WTC11 (cell line): Measurements from ENCODE around the gene B3GALNT2. TPM values are rescaled to one million over a fixed set of nuclear protein-coding genes. Genes with fewer than 3 reads are reported as not detected.

Experiments
- ATAC-seq: fragments of 200-7000 bp; cut with Tn5 transposase; 2 replicates; pipeline ENCODE4 v1.10.0; 2021; ENCODE audit warnings: mild to moderate bottlenecking, moderate library complexity
- CTCF ChIA-PET: fragments of 300-600 bp; sonication (Branson Sonifier 250); formaldehyde crosslinking; loops from one replicate; lab custom pipeline; 2021; ENCODE audit warnings: antibody characterized with exemption; lab: Charles Lee
- POLR2A ChIA-PET: fragments of 350-600 bp; sonication (Branson Sonifier 250); formaldehyde crosslinking; loops from one replicate; lab custom pipeline; 2021; ENCODE audit warnings: antibody characterized with exemption; lab: Charles Lee
- DNase-seq: peaks from one replicate; pipeline ENCODE4 v3.0.0; 2021; ENCODE audit warnings: low spot score
- H3K27ac Mint-ChIP-seq: 2 replicates; pipeline ENCODE4 v1.8.0; 2021; ENCODE audit warnings: mixed read lengths
- H3K27me3 Mint-ChIP-seq: 2 replicates; pipeline ENCODE4 v1.8.0; 2021; ENCODE audit warnings: low read depth, mild to moderate bottlenecking, moderate library complexity, mixed read lengths
- H3K36me3 Mint-ChIP-seq: 2 replicates; pipeline ENCODE4 v1.8.0; 2021; ENCODE audit warnings: mixed read lengths
- H3K4me1 Mint-ChIP-seq: 2 replicates; pipeline ENCODE4 v1.8.0; 2022; ENCODE audit warnings: mixed read lengths
- H3K4me3 Mint-ChIP-seq: 2 replicates; pipeline ENCODE4 v1.8.0; 2021; ENCODE audit warnings: mild to moderate bottlenecking, moderate library complexity, mixed read lengths
- H3K9me3 Mint-ChIP-seq: 2 replicates; pipeline ENCODE4 v1.8.0; 2021; ENCODE audit warnings: mixed read lengths
- EMX1 ChIP-seq: fragments of 250-450 bp; sonication (Bioruptor Pico); IDR thresholded peaks from 2 replicates; pipeline ENCODE4 v1.8.0; 2021; ENCODE audit warnings: mild to moderate bottlenecking
- ETV6 ChIP-seq: sonication (generic); formaldehyde crosslinking; IDR thresholded peaks from 2 replicates; pipeline ENCODE4 v1.8.1; 2022; ENCODE audit warnings: mild to moderate bottlenecking, missing genetic modification reagents
- FOXK1 ChIP-seq: sonication (generic); formaldehyde crosslinking; IDR thresholded peaks from 2 replicates; pipeline ENCODE4 v1.8.0; 2022; ENCODE audit warnings: mild to moderate bottlenecking, moderate library complexity, missing genetic modification reagents
- FOXP1 ChIP-seq: sonication (generic); formaldehyde crosslinking; IDR thresholded peaks from 2 replicates; pipeline ENCODE4 v1.8.0; 2022; ENCODE audit warnings: missing genetic modification reagents, mild to moderate bottlenecking, moderate library complexity, borderline replicate concordance
- MXD4 ChIP-seq: fragments of 250-450 bp; sonication (Bioruptor Pico); IDR thresholded peaks from 2 replicates; pipeline ENCODE4 v1.8.0; 2021; ENCODE audit warnings: mild to moderate bottlenecking, moderate library complexity, borderline replicate concordance
- MYBL2 ChIP-seq: sonication (generic); formaldehyde crosslinking; IDR thresholded peaks from 2 replicates; pipeline ENCODE4 v1.8.1; 2023; ENCODE audit warnings: mild to moderate bottlenecking, moderate library complexity, missing genetic modification reagents
- PRRX2 ChIP-seq: fragments of 250-450 bp; sonication (Bioruptor Pico); IDR thresholded peaks from 2 replicates; pipeline ENCODE4 v1.8.0; 2021; ENCODE audit warnings: mild to moderate bottlenecking
- SMAD3 ChIP-seq: sonication (generic); formaldehyde crosslinking; IDR thresholded peaks from 2 replicates; pipeline ENCODE4 v1.8.0; 2022; ENCODE audit warnings: missing genetic modification reagents, mild to moderate bottlenecking, borderline replicate concordance
- SMAD4 ChIP-seq: sonication (generic); formaldehyde crosslinking; IDR thresholded peaks from 2 replicates; pipeline ENCODE4 v1.8.0; 2022; ENCODE audit warnings: mild to moderate bottlenecking, missing genetic modification reagents
- ZBTB21 ChIP-seq: sonication (generic); formaldehyde crosslinking; IDR thresholded peaks from 2 replicates; pipeline ENCODE4 v1.8.1; 2023; ENCODE audit warnings: mild to moderate bottlenecking, missing genetic modification reagents, borderline replicate concordance
- ZNF396 ChIP-seq: fragments of 250-450 bp; sonication (Bioruptor Pico); IDR thresholded peaks from 2 replicates; pipeline ENCODE4 v1.8.0; 2021; ENCODE audit warnings: mild to moderate bottlenecking, moderate library complexity, borderline replicate concordance
- total RNA-seq: library from RNA; stranded (reverse); gene quantifications from 3 replicates; pipeline ENCODE4 v1.2.3, GENCODE V29; 2021
- TF ChIP-seq, protein P1 (sequence below): sonication (generic); formaldehyde crosslinking; conservative IDR thresholded peaks from 2 replicates; pipeline ENCODE4 v1.8.1; 2023; ENCODE audit warnings: mild to moderate bottlenecking, low read depth, missing genetic modification reagents, moderate library complexity
- TF ChIP-seq, protein P2 (sequence below): fragments of 250-450 bp; sonication (Bioruptor Pico); IDR thresholded peaks from 2 replicates; pipeline ENCODE4 v1.8.0; 2021; ENCODE audit warnings: mild to moderate bottlenecking
- TF ChIP-seq, protein P3 (sequence below): fragments of 250-450 bp; sonication (Bioruptor Pico); IDR thresholded peaks from 2 replicates; pipeline ENCODE4 v1.9.0; 2021; ENCODE audit warnings: moderate library complexity, mild to moderate bottlenecking, inconsistent platforms, borderline replicate concordance
- TF ChIP-seq, protein P4 (sequence below): sonication (generic); formaldehyde crosslinking; IDR thresholded peaks from 2 replicates; pipeline ENCODE4 v1.8.0; 2022; ENCODE audit warnings: missing genetic modification reagents
- TF ChIP-seq, protein P5 (sequence below): sonication (generic); formaldehyde crosslinking; IDR thresholded peaks from 2 replicates; pipeline ENCODE4 v1.8.0; 2023; ENCODE audit warnings: missing genetic modification reagents
- TF ChIP-seq, protein P6 (sequence below): fragments of 250-450 bp; sonication (Bioruptor Pico); IDR thresholded peaks from 2 replicates; pipeline ENCODE4 v2.1.2; 2022; ENCODE audit warnings: mild to moderate bottlenecking, moderate library complexity

The B3GALNT2 gene
- total RNA-seq, 1 experiment from 2014 or later: 41.7 TPM

DNA sequence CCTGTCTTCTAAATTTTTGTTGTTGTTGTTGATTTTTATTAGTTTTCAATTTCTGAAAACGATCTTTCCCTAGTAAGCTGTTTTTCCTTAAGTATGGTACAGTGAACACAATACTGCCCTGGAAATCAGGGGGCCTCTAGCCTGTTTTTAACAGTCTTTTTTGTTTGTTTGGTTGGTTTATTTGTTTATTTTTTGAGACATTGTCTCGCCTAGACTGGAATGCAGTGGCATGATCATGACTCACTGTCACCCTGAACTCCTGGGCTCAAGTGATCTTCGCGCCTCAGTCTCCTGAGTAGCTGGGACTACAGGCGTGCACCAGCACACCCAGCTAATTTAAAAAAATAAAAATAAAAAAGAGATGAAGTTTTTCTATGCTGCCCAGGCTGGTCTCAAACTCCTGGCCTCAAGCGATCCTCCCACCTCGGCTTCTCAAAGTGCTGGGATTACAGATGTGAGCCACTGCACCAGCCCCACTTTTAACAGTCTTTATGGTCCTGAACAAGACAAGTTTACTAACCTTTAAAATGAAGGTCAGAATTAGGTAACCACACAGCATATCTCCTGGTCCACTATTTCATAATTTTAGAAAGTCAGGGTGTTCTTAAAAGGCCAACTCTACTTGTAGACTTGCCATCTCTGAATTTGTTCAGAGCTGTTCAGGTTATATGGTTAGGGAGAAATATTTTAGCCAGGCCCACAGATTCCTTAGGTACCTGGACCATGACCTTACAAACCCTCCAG lies 101.6 kb downstream of the B3GALNT2 start:
- Mint-ChIP-seq H3K27ac (no peak overlapping the region), H3K9me3 (no peaks in the 10 kb centered on the region), H3K27me3 (no peaks in the 10 kb centered on the region), H3K4me3 (no peak overlapping the region), H3K36me3 (peaks cover 10% of the 10 kb centered on the region), H3K4me1 (peaks cover 9% of the 10 kb centered on the region)
- CTCF ChIA-PET: no interaction called here
- ATAC-seq: no peak
- TF ChIP-seq PRRX2 (CRISPR knock-in tag) (no peak), ZNF396 (no peak), EMX1 (no peak), ZBTB21 (CRISPR knock-in tag) (no peak), SMAD3 (CRISPR knock-in tag) (no peak), MYBL2 (CRISPR knock-in tag) (no peak), MXD4 (CRISPR knock-in tag) (no peak), ETV6 (no peak), FOXK1 (no peak), SMAD4 (CRISPR knock-in tag) (no peak), FOXP1 (CRISPR knock-in tag) (no peak)
- TF ChIP-seq, protein P1, sequence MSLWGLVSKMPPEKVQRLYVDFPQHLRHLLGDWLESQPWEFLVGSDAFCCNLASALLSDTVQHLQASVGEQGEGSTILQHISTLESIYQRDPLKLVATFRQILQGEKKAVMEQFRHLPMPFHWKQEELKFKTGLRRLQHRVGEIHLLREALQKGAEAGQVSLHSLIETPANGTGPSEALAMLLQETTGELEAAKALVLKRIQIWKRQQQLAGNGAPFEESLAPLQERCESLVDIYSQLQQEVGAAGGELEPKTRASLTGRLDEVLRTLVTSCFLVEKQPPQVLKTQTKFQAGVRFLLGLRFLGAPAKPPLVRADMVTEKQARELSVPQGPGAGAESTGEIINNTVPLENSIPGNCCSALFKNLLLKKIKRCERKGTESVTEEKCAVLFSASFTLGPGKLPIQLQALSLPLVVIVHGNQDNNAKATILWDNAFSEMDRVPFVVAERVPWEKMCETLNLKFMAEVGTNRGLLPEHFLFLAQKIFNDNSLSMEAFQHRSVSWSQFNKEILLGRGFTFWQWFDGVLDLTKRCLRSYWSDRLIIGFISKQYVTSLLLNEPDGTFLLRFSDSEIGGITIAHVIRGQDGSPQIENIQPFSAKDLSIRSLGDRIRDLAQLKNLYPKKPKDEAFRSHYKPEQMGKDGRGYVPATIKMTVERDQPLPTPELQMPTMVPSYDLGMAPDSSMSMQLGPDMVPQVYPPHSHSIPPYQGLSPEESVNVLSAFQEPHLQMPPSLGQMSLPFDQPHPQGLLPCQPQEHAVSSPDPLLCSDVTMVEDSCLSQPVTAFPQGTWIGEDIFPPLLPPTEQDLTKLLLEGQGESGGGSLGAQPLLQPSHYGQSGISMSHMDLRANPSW (CRISPR knock-in tag): no peak
- TF ChIP-seq, protein P2, sequence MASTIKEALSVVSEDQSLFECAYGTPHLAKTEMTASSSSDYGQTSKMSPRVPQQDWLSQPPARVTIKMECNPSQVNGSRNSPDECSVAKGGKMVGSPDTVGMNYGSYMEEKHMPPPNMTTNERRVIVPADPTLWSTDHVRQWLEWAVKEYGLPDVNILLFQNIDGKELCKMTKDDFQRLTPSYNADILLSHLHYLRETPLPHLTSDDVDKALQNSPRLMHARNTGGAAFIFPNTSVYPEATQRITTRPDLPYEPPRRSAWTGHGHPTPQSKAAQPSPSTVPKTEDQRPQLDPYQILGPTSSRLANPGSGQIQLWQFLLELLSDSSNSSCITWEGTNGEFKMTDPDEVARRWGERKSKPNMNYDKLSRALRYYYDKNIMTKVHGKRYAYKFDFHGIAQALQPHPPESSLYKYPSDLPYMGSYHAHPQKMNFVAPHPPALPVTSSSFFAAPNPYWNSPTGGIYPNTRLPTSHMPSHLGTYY (CRISPR knock-in tag): no peak
- TF ChIP-seq, protein P3, sequence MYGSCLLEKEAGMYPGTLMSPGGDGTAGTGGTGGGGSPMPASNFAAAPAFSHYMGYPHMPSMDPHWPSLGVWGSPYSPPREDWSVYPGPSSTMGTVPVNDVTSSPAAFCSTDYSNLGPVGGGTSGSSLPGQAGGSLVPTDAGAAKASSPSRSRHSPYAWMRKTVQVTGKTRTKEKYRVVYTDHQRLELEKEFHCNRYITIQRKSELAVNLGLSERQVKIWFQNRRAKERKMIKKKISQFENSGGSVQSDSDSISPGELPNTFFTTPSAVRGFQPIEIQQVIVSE: no peak
- TF ChIP-seq, protein P4, sequence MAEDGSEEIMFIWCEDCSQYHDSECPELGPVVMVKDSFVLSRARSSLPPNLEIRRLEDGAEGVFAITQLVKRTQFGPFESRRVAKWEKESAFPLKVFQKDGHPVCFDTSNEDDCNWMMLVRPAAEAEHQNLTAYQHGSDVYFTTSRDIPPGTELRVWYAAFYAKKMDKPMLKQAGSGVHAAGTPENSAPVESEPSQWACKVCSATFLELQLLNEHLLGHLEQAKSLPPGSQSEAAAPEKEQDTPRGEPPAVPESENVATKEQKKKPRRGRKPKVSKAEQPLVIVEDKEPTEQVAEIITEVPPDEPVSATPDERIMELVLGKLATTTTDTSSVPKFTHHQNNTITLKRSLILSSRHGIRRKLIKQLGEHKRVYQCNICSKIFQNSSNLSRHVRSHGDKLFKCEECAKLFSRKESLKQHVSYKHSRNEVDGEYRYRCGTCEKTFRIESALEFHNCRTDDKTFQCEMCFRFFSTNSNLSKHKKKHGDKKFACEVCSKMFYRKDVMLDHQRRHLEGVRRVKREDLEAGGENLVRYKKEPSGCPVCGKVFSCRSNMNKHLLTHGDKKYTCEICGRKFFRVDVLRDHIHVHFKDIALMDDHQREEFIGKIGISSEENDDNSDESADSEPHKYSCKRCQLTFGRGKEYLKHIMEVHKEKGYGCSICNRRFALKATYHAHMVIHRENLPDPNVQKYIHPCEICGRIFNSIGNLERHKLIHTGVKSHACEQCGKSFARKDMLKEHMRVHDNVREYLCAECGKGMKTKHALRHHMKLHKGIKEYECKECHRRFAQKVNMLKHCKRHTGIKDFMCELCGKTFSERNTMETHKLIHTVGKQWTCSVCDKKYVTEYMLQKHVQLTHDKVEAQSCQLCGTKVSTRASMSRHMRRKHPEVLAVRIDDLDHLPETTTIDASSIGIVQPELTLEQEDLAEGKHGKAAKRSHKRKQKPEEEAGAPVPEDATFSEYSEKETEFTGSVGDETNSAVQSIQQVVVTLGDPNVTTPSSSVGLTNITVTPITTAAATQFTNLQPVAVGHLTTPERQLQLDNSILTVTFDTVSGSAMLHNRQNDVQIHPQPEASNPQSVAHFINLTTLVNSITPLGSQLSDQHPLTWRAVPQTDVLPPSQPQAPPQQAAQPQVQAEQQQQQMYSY (CRISPR knock-in tag): no peak
- TF ChIP-seq, protein P5, sequence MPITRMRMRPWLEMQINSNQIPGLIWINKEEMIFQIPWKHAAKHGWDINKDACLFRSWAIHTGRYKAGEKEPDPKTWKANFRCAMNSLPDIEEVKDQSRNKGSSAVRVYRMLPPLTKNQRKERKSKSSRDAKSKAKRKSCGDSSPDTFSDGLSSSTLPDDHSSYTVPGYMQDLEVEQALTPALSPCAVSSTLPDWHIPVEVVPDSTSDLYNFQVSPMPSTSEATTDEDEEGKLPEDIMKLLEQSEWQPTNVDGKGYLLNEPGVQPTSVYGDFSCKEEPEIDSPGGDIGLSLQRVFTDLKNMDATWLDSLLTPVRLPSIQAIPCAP (CRISPR knock-in tag): no peak
- TF ChIP-seq, protein P6, sequence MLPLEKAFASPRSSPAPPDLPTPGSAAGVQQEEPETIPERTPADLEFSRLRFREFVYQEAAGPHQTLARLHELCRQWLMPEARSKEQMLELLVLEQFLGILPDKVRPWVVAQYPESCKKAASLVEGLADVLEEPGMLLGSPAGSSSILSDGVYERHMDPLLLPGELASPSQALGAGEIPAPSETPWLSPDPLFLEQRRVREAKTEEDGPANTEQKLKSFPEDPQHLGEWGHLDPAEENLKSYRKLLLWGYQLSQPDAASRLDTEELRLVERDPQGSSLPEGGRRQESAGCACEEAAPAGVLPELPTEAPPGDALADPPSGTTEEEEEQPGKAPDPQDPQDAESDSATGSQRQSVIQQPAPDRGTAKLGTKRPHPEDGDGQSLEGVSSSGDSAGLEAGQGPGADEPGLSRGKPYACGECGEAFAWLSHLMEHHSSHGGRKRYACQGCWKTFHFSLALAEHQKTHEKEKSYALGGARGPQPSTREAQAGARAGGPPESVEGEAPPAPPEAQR (CRISPR knock-in tag): no peak
- POLR2A ChIA-PET: no interaction called here
- DNase-seq: no peak
